Panc1 (cell line): ENCODE results near the gene CEP41. TPM values are rescaled to one million over a fixed set of nuclear protein-coding genes. Genes with fewer than 3 reads are reported as not detected.

ENCODE experiments used
- ATAC-seq: fragments of 200-7000 bp; cut with Tn5 transposase; 2 replicates; pipeline ENCODE4 v1.9.1; 2020; ENCODE audit warnings: mild to moderate bottlenecking, moderate library complexity
- BruUV-seq: library from RNA; stranded (reverse); fragments of 400-500 nt; replicated peaks from 2 replicates; lab custom pipeline; 2021; lab: Mats Ljungman, UMichigan
- CTCF ChIA-PET: fragments of 300-600 bp; sonication (Branson Sonifier 250); formaldehyde crosslinking; loops from one replicate; lab custom pipeline; 2022; ENCODE audit warnings: antibody characterized with exemption; lab: Charles Lee
- POLR2A ChIA-PET: fragments of 300-600 bp; sonication (Branson Sonifier 250); formaldehyde crosslinking; loops from one replicate; lab custom pipeline; 2022; ENCODE audit warnings: antibody characterized with exemption; lab: Charles Lee
- DNase-seq: peaks from one replicate; pipeline ENCODE4 v3.0.0-alpha.2; 2010; ENCODE audit warnings: low read depth, low spot score
- H3K27ac ChIP-seq: 2 replicates; pipeline ENCODE4 v1.5.1; 2011; ENCODE audit warnings: mild to moderate bottlenecking, low read length, inconsistent platforms
- H3K27me3 ChIP-seq: fragments of 200-500 bp; sonication (Bioruptor generic); 2 replicates; pipeline ENCODE4 v1.6.0; 2014; ENCODE audit warnings: low read length, inconsistent platforms; ENCODE audit not compliant: control insufficient read depth, insufficient read depth
- H3K36me3 ChIP-seq: fragments of 200-500 bp; sonication (Bioruptor generic); 2 replicates; pipeline ENCODE4 v1.5.1; 2014; ENCODE audit warnings: inconsistent platforms, mild to moderate bottlenecking, low read length, moderate library complexity; ENCODE audit not compliant: control insufficient read depth, insufficient read depth
- H3K4me1 ChIP-seq: 2 replicates; pipeline ENCODE4 v1.5.1; 2011; ENCODE audit warnings: inconsistent platforms, mild to moderate bottlenecking, low read length, moderate library complexity; ENCODE audit not compliant: control insufficient read depth, insufficient read depth
- H3K4me3 ChIP-seq, 2 experiments: 2 replicates each; pipeline ENCODE4 v1.5.1; 2011 to 2012; ENCODE audit warnings: low read depth in 2 of 2, low read length in 2 of 2, mild to moderate bottlenecking in 2 of 2, inconsistent platforms in 1 of 2, moderate library complexity in 1 of 2
- H3K9me3 ChIP-seq: fragments of 200-500 bp; sonication (Bioruptor generic); 2 replicates; pipeline ENCODE4 v1.5.1; 2014; ENCODE audit warnings: low read depth, mild to moderate bottlenecking, inconsistent platforms, low read length, moderate library complexity; ENCODE audit not compliant: control insufficient read depth, insufficient read depth
- POLR2AphosphoS5 ChIP-seq: IDR thresholded peaks from 2 replicates; pipeline ENCODE4 v1.6.1; 2012; ENCODE audit warnings: mild to moderate bottlenecking, low read depth, low read length, moderate library complexity
- SIN3A ChIP-seq: IDR thresholded peaks from 2 replicates; pipeline ENCODE4 v1.6.1; 2012; ENCODE audit warnings: low read depth, mild to moderate bottlenecking, low read length, moderate library complexity, borderline replicate concordance; ENCODE audit not compliant: insufficient read depth
- TCF7L2 ChIP-seq: IDR thresholded peaks from 2 replicates; pipeline ENCODE4 v1.6.1; 2011; ENCODE audit warnings: mild to moderate bottlenecking, low read depth, low read length, inconsistent platforms
- in situ Hi-C: cut with HindIII; loops from 2 replicates; pipeline ENCODE4 v1.10.0; 2016; ENCODE audit warnings: low sequenced_read_pairs, low pct_unique_long_range_greater_than_20kb
- intact Hi-C: fragments of 100-400 bp; cut with micrococcal nuclease; formaldehyde crosslinking; loops from one replicate; pipeline ENCODE4 v1.10.0; 2022; ENCODE audit not compliant: unreplicated experiment
- total RNA-seq: library from RNA; stranded (reverse); gene quantifications from one replicate; pipeline ENCODE4 v1.2.1, GENCODE V29; 2021; ENCODE audit not compliant: unreplicated experiment
- TF ChIP-seq, protein P1 (sequence below): fragments of 450-650 bp; IDR thresholded peaks from 2 replicates; pipeline ENCODE4 v1.5.1; 2017; ENCODE audit warnings: mild to moderate bottlenecking
- TF ChIP-seq, protein P2 (sequence below), 2 experiments: IDR thresholded peaks; 2 replicates each; pipeline ENCODE4 v1.6.1; 2011 to 2012; ENCODE audit warnings: low read depth in 2 of 2, control low read depth in 1 of 2, low read length in 1 of 2, mild to moderate bottlenecking in 1 of 2, moderate library complexity in 1 of 2; ENCODE audit not compliant: insufficient read depth in 1 of 2

The CEP41 gene
- total RNA-seq, 1 experiment from 2014 or later: 13.2 TPM

- ATAC-seq (no peak), DNase-seq (no peak)
- peak overlapping the region; percentile 67 to 81 for H3K4me3 ChIP-seq
- ChIA-PET CTCF (interaction anchor here (0.5 kb wide), 1 partner anchor 10 kb away, joined by 3 read pairs; no protein-coding TSS in a partner anchor), POLR2A (interaction anchor here (0.6 kb wide), 1 partner anchor 80 kb away, joined by 3 read pairs; no protein-coding TSS in a partner anchor)
- BruUV-seq: no TSS peak
- peak overlapping the region; percentile 95 for H3K27ac ChIP-seq
- peaks cover 3% of the 10 kb centered on the region; the same call in 1 of the 2 replicates for H3K9me3 ChIP-seq
- no peak for TF ChIP-seq SIN3A
- TF ChIP-seq POLR2AphosphoS5: no peak
- TF ChIP-seq, protein P1, sequence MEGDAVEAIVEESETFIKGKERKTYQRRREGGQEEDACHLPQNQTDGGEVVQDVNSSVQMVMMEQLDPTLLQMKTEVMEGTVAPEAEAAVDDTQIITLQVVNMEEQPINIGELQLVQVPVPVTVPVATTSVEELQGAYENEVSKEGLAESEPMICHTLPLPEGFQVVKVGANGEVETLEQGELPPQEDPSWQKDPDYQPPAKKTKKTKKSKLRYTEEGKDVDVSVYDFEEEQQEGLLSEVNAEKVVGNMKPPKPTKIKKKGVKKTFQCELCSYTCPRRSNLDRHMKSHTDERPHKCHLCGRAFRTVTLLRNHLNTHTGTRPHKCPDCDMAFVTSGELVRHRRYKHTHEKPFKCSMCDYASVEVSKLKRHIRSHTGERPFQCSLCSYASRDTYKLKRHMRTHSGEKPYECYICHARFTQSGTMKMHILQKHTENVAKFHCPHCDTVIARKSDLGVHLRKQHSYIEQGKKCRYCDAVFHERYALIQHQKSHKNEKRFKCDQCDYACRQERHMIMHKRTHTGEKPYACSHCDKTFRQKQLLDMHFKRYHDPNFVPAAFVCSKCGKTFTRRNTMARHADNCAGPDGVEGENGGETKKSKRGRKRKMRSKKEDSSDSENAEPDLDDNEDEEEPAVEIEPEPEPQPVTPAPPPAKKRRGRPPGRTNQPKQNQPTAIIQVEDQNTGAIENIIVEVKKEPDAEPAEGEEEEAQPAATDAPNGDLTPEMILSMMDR: no peak
- no peak for TF ChIP-seq TCF7L2
- TF ChIP-seq, protein P2, sequence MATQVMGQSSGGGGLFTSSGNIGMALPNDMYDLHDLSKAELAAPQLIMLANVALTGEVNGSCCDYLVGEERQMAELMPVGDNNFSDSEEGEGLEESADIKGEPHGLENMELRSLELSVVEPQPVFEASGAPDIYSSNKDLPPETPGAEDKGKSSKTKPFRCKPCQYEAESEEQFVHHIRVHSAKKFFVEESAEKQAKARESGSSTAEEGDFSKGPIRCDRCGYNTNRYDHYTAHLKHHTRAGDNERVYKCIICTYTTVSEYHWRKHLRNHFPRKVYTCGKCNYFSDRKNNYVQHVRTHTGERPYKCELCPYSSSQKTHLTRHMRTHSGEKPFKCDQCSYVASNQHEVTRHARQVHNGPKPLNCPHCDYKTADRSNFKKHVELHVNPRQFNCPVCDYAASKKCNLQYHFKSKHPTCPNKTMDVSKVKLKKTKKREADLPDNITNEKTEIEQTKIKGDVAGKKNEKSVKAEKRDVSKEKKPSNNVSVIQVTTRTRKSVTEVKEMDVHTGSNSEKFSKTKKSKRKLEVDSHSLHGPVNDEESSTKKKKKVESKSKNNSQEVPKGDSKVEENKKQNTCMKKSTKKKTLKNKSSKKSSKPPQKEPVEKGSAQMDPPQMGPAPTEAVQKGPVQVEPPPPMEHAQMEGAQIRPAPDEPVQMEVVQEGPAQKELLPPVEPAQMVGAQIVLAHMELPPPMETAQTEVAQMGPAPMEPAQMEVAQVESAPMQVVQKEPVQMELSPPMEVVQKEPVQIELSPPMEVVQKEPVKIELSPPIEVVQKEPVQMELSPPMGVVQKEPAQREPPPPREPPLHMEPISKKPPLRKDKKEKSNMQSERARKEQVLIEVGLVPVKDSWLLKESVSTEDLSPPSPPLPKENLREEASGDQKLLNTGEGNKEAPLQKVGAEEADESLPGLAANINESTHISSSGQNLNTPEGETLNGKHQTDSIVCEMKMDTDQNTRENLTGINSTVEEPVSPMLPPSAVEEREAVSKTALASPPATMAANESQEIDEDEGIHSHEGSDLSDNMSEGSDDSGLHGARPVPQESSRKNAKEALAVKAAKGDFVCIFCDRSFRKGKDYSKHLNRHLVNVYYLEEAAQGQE (IDR thresholded peaks at IDR 0.05; ENCODE audit: insufficient read depth in 1 of 2, low read depth in 2 of 2, low read length in 1 of 2): no peak
- intact Hi-C loops (no loop called here), in situ Hi-C loops (no loop called here)
- no peaks in the 10 kb centered on the region for H3K36me3 ChIP-seq
- H3K27me3 ChIP-seq: no peaks in the 10 kb centered on the region
- peaks cover 6% of the 10 kb centered on the region for H3K4me1 ChIP-seq
These were observed 623 bp upstream of the CEP41 start for GRCh38 chr7:130441408-130441869.

DNA sequence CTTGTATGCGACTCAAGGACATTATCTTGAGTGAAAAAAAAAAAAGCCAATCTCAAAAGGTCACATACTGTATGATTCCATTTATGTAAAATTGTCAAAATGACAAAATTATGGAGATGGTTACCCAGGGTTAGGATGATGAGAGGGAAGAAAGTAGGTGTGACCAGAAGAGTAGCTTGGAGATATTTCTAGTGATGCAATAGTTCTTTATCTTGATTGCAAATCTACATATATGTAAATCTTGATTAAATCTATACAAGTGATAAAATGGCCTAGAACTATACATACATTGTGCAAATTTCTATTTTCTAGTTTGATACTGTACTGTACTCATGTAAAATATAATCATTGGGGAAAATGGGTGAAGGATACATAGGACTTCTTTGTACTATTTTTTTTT, 4.6 kb downstream of the CEP41 start:
- Histone ChIP-seq H3K27ac (no peak overlapping the region), H3K36me3 (no peaks in the 10 kb centered on the region), H3K4me3 (no peak overlapping the region), H3K4me1 (no peaks in the 10 kb centered on the region; the same call in 1 of the 2 replicates), H3K9me3 (peaks cover 3% of the 10 kb centered on the region; the same call in 1 of the 2 replicates), H3K27me3 (no peaks in the 10 kb centered on the region)
- no TSS peak for BruUV-seq
- no peak for ATAC-seq
- intact Hi-C loops: no loop called here
- POLR2A ChIA-PET: no interaction called here
- no peak for DNase-seq
- in situ Hi-C loops: no loop called here
- no peak for TF ChIP-seq TCF7L2
- TF ChIP-seq, protein P2 (IDR thresholded peaks at IDR 0.05; ENCODE audit: insufficient read depth in 1 of 2, low read depth in 2 of 2, low read length in 1 of 2): no peak
- TF ChIP-seq, protein P1: no peak
- no peak for TF ChIP-seq SIN3A
- no peak for TF ChIP-seq POLR2AphosphoS5
- CTCF ChIA-PET: interaction anchor here (0.7 kb wide), 1 partner anchor 32 kb away, joined by 3 read pairs; no protein-coding TSS in a partner anchor
